K562 (cell line): ENCODE measurements around the gene TNIK. TPM values are rescaled to one million over a fixed set of nuclear protein-coding genes. Genes with fewer than 3 reads are reported as not detected.

Experiments used
- ATAC-seq: fragments of 200-7000 bp; cut with Tn5 transposase; 3 replicates; pipeline ENCODE4 v1.9.1; 2020; ENCODE audit warnings: moderate library complexity
- BruUV-seq: library from RNA; stranded (reverse); fragments of 400-500 nt; replicated peaks from 2 replicates; lab custom pipeline; 2021; lab: Mats Ljungman, UMichigan
- CTCF ChIA-PET: fragments of 300-600 bp; formaldehyde crosslinking; extraction: SDS; loops from one replicate; lab custom pipeline; 2021; ENCODE audit warnings: low intra/inter-chr PET ratio; lab: Yijun Ruan, JAX
- POLR2A ChIA-PET: fragments of 300-600, 350-650 bp; sonication (Branson Sonifier 250); formaldehyde crosslinking; extraction: SDS; loops from one replicate; lab custom pipeline; 2021; ENCODE audit warnings: antibody characterized with exemption, inconsistent platforms; lab: Yijun Ruan, JAX
- DNase-seq, 4 experiments: peaks; one replicate each; pipeline versions ENCODE4 v3.0.0 to v3.0.0-alpha.2; 2011 to 2018; ENCODE audit warnings: low spot score in 3 of 4, mixed read lengths in 3 of 4; ENCODE audit errors: extremely low read depth in 1 of 4
- FAIRE-seq: peaks from 2 replicates; lab custom pipeline; 2011; peaks lifted over from hg19 to GRCh38; lab: Jason Lieb, UNC
- H2AFZ ChIP-seq: 2 replicates; pipeline ENCODE4 v1.6.0; 2011; ENCODE audit warnings: low read depth, low read length, control low read depth, inconsistent platforms
- H3K27ac ChIP-seq: fragments of 200-600 bp; 3 replicates; pipeline ENCODE4 v1.8.0; 2011; ENCODE audit warnings: low read depth, mild to moderate bottlenecking, control low read depth, inconsistent platforms, low read length, moderate library complexity, mixed read lengths; ENCODE audit errors: extremely low read depth
- H3K27me3 ChIP-seq, 2 experiments: fragments of 300-600 bp in 1 of 2; 2 replicates in 1 of 2; 3 replicates in 1 of 2; pipeline versions ENCODE4 v1.6.0 to v1.8.0; 2011; ENCODE audit warnings: inconsistent platforms in 2 of 2, low read length in 2 of 2, mild to moderate bottlenecking in 1 of 2, mixed read lengths in 1 of 2, moderate library complexity in 1 of 2; ENCODE audit not compliant: control insufficient read depth in 2 of 2, insufficient read depth in 2 of 2
- H3K36me3 ChIP-seq: fragments of 300-600 bp; 3 replicates; pipeline ENCODE4 v1.8.0; 2011; ENCODE audit warnings: mild to moderate bottlenecking, low read length, inconsistent platforms; ENCODE audit not compliant: control insufficient read depth, insufficient read depth
- H3K4me1 ChIP-seq, 2 experiments: fragments of 200-600 bp in 1 of 2; replicated peaks in 1 of 2; 2 replicates in 1 of 2; 3 replicates in 1 of 2; pipeline versions ENCODE4 v1.5.1 to v1.8.0; 2011; ENCODE audit warnings: inconsistent platforms in 2 of 2, low read length in 2 of 2, mild to moderate bottlenecking in 1 of 2, mixed read lengths in 1 of 2, moderate library complexity in 1 of 2; ENCODE audit not compliant: control insufficient read depth in 2 of 2, insufficient read depth in 2 of 2
- H3K4me2 ChIP-seq: 2 replicates; pipeline ENCODE4 v1.6.1; 2011; ENCODE audit warnings: low read length, control low read depth, inconsistent platforms, mixed read lengths; ENCODE audit not compliant: insufficient read depth
- H3K4me3 ChIP-seq: fragments of 200-600 bp; sonication (generic), shearing (Covaris generic); 2 replicates; pipeline ENCODE4 v1.5.1; 2016; ENCODE audit warnings: control low read depth, inconsistent platforms
- H3K79me2 ChIP-seq: fragments of 200-600 bp; 3 replicates; pipeline ENCODE4 v1.8.0; 2011; ENCODE audit warnings: low read length, inconsistent platforms; ENCODE audit not compliant: control insufficient read depth, insufficient read depth
- H3K9ac ChIP-seq, 2 experiments: 2 replicates each; pipeline versions ENCODE4 v1.6.0 to v1.6.1; 2011; ENCODE audit warnings: low read depth in 2 of 2, low read length in 2 of 2, control low read depth in 1 of 2, inconsistent platforms in 1 of 2, mild to moderate bottlenecking in 1 of 2, mixed read lengths in 1 of 2; ENCODE audit not compliant: insufficient read depth in 1 of 2
- H3K9me1 ChIP-seq: one replicate; pipeline ENCODE4 v1.6.0; 2011; ENCODE audit warnings: inconsistent platforms, mild to moderate bottlenecking, low read length, moderate library complexity; ENCODE audit not compliant: control insufficient read depth, insufficient read depth
- H3K9me3 ChIP-seq: replicated peaks from 2 replicates; pipeline ENCODE4 v1.5.1; 2011; ENCODE audit warnings: low read depth, low read length, inconsistent platforms; ENCODE audit not compliant: control insufficient read depth, insufficient read depth
- H4K20me1 ChIP-seq: replicated peaks from 2 replicates; pipeline ENCODE4 v1.6.1; 2011; ENCODE audit warnings: low read length, inconsistent platforms, mixed read lengths; ENCODE audit not compliant: control insufficient read depth, insufficient read depth
- ATF7 ChIP-seq: fragments of 450-650 bp; IDR thresholded peaks from 2 replicates; pipeline ENCODE4 v1.7.1; 2014; ENCODE audit warnings: mild to moderate bottlenecking, moderate library complexity
- PHB2 ChIP-seq: fragments of 450-650 bp; IDR thresholded peaks from 2 replicates; pipeline ENCODE4 v1.6.1; 2017; ENCODE audit warnings: low read depth
- WGBS: fragments of 100-300 bp; shearing (Covaris generic); methylation state at CpG from one replicate; pipeline ENCODE4 v1.1.6; 2016; ENCODE audit warnings: low coverage, mixed read lengths; ENCODE audit not compliant: insufficient coverage; ENCODE audit errors: missing lambda C conversion rate; 5-methylcytosine and 5-hydroxymethylcytosine counted together
- in situ Hi-C: fragments of 300-500 bp; cut with MboI; formaldehyde crosslinking; loops from 4 replicates; pipeline ENCODE4 v1.15.0; 2018; ENCODE audit warnings: inconsistent platforms, mixed read lengths
- intact Hi-C: fragments of 100-400 bp; cut with micrococcal nuclease; formaldehyde crosslinking; loops from 2 replicates; pipeline ENCODE4 v1.14.2; 2022
- polyA plus RNA-seq, 8 experiments: library from polyadenylated mRNA; depleted of rRNA in 4 of 8; stranded (reverse) in 5 of 8; unstranded in 3 of 8; fragments of >200 nt; fragmentation: Nextera tagmentation in 2 of 8; fragmentation: Illumina TruSeq in 1 of 8; extraction: Ambion mirVana in 2 of 8; extraction: Trizol in 1 of 8; gene quantifications; 2 replicates each; pipeline versions ENCODE4 v1.2.1 to v1.2.3, GENCODE V29; 2011 to 2014; ENCODE audit warnings: inconsistent platforms in 1 of 8, missing spikeins in 1 of 8
- total RNA-seq, 7 experiments: library from RNA; depleted of rRNA in 6 of 7; stranded (reverse); fragments of >200 nt in 6 of 7; fragmentation: Illumina TruSeq in 2 of 7; extraction: Trizol in 2 of 7; gene quantifications; 2 replicates each; pipeline versions ENCODE4 v1.2.1 to v1.2.3, GENCODE V29; 2011 to 2021; ENCODE audit warnings: low replicate concordance in 1 of 7
- TF ChIP-seq, protein P1 (sequence below): fragments of 250-450 bp; sonication (Bioruptor Pico); IDR thresholded peaks from 2 replicates; pipeline ENCODE4 v1.4.0; 2020

The TNIK gene
- total and polyA plus RNA-seq, 9 of the 15 experiments (the other 6 are each of a cell fraction or from before 2014, with no cell fraction given), result 6.6 to 39.0 (median 24.7) TPM

DNA sequence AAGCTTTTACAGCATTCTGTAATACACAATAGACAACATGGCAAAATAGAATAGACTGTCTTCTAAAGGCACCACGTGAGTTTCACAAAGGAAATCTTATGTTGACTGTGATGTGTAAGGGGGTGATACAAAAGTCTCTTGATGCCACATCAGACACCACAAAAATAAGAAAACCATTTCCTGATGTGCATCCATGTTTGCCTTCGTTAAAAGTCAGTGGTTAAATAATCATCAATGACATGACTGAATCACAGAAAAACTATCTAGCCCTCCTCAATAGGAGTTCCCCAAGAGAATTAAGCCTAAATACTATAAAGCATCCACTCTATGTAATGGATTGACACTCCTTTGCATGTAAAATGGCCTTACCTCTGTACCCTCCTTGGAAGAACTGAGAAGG lies 235.0 kb downstream of the TNIK start:
- Histone ChIP-seq H3K9me1 (no peaks in the 10 kb centered on the region), H3K4me1 (no peaks in the 10 kb centered on the region), H3K27me3 (no peaks in the 10 kb centered on the region), H3K79me2 (no peaks in the 10 kb centered on the region), H3K36me3 (peaks cover 2% of the 10 kb centered on the region; the same call in 1 of the 3 replicates), H3K4me3 (no peak overlapping the region)
- in situ Hi-C loops, result no loop called here
- POLR2A ChIA-PET, result interaction anchor here (0.6 kb wide), 1 partner anchor 10 kb away, joined by 3 read pairs; no protein-coding TSS in a partner anchor
- FAIRE-seq (no peak), ATAC-seq (no peak)
- CTCF ChIA-PET, result no interaction called here
- 55% methylated on average over 2 of the region's 2 CpGs for WGBS
- BruUV-seq, result no TSS peak
- TF ChIP-seq, protein P1, sequence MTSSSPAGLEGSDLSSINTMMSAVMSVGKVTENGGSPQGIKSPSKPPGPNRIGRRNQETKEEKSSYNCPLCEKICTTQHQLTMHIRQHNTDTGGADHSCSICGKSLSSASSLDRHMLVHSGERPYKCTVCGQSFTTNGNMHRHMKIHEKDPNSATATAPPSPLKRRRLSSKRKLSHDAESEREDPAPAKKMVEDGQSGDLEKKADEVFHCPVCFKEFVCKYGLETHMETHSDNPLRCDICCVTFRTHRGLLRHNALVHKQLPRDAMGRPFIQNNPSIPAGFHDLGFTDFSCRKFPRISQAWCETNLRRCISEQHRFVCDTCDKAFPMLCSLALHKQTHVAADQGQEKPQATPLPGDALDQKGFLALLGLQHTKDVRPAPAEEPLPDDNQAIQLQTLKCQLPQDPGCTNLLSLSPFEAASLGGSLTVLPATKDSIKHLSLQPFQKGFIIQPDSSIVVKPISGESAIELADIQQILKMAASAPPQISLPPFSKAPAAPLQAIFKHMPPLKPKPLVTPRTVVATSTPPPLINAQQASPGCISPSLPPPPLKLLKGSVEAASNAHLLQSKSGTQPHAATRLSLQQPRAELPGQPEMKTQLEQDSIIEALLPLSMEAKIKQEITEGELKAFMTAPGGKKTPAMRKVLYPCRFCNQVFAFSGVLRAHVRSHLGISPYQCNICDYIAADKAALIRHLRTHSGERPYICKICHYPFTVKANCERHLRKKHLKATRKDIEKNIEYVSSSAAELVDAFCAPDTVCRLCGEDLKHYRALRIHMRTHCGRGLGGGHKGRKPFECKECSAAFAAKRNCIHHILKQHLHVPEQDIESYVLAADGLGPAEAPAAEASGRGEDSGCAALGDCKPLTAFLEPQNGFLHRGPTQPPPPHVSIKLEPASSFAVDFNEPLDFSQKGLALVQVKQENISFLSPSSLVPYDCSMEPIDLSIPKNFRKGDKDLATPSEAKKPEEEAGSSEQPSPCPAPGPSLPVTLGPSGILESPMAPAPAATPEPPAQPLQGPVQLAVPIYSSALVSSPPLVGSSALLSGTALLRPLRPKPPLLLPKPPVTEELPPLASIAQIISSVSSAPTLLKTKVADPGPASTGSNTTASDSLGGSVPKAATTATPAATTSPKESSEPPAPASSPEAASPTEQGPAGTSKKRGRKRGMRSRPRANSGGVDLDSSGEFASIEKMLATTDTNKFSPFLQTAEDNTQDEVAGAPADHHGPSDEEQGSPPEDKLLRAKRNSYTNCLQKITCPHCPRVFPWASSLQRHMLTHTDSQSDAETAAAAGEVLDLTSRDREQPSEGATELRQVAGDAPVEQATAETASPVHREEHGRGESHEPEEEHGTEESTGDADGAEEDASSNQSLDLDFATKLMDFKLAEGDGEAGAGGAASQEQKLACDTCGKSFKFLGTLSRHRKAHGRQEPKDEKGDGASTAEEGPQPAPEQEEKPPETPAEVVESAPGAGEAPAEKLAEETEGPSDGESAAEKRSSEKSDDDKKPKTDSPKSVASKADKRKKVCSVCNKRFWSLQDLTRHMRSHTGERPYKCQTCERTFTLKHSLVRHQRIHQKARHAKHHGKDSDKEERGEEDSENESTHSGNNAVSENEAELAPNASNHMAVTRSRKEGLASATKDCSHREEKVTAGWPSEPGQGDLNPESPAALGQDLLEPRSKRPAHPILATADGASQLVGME (CRISPR knock-in tag), result no peak
- TF ChIP-seq ATF7 (no peak), PHB2 (no peak)
- TF ChIP-seq, all 486 proteins: peak for 0
- no peak for DNase-seq
- Histone ChIP-seq H3K9me3 (no peaks in the 10 kb centered on the region), H2AFZ (no peak overlapping the region), H3K4me2 (no peak overlapping the region), H3K27ac (no peak overlapping the region), H3K9ac (no peak overlapping the region), H4K20me1 (no peaks in the 10 kb centered on the region)
- intact Hi-C loops, result no loop called here
